Measurements from ENCODE around the gene ERN2. TPM values are rescaled to one million over a fixed set of nuclear protein-coding genes. Genes with fewer than 3 reads are reported as not detected.
A peak's percentile ranks its signal among the peaks of the same experiment; 100 is the strongest.

The ERN2 gene
- total and polyA plus RNA-seq, 12 donors, result 0.20 to 2.7 (median 1.3) TPM; not detected in 1

GRCh38 chr16:23650674-23651416 lies 62.2 kb downstream of the ERN2 start:
- Histone ChIP-seq H3K4me3 (no peak overlapping the region), H3K27ac (no peak overlapping the region), H3K9me3 (replicated peaks in 1 of 3) (no peaks in the 10 kb centered on the region), H3K36me3 (replicated peaks in 1 of 2) (peaks cover 0 to 13% of the 10 kb centered on the region in 2 donors), H3K27me3 (no peaks in the 10 kb centered on the region), H3K4me1 (replicated peaks in 1 of 2) (peaks cover 0 to 10% of the 10 kb centered on the region in 2 donors)
- intact Hi-C loops (cut with DNase I), result no loop called here
- WGBS, 4 donors, result 63 to 68% (median 67%) methylated on average over 4 of the region's 4 CpGs
- TF ChIP-seq POLR2A (IDR thresholded peaks at IDR 0.05) (no peak), CTCF (IDR thresholded peaks at IDR 0.05) (no peak)
- DNase-seq, result no peak

DNA sequence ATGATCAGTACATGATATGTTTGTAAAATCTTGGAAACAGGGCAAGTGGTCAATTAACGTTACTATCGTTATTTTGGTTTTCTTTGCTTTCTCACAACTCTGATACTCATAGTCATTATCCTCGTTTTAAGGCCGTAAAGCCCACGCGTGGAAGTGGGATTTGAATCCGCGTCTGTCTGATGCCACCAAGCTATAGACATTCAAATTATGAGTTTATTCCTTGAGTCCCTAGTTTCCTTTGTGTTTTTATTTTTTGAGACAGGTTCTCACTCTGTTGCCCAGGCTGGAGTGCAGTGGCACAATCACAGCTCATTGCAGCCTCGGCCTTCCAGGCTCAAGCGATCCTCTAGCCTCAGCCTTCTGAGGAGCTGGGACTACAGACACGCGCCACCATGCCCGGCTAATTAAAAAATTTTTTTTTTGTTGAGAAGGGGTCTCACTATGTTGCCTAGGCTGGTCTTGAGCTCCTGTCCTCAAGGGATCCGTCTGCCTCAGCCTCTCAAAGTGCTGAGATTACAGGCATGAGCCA lies 70.7 kb downstream of the ERN2 start:
- Histone ChIP-seq H3K27me3 (no peaks in the 10 kb centered on the region), H3K4me3 (peak overlapping the region in 3 of 4 donors; percentile 96 to 100 (median 100)), H3K27ac (peak overlapping the region in 1 of 5 donors; percentile 82), H3K4me1 (replicated peaks in 1 of 2) (peaks cover 15 to 21% of the 10 kb centered on the region in 2 donors), H3K36me3 (replicated peaks in 1 of 2) (peaks cover 0 to 39% of the 10 kb centered on the region in 2 donors), H3K9me3 (replicated peaks in 1 of 3) (no peaks in the 10 kb centered on the region)
- TF ChIP-seq POLR2A (IDR thresholded peaks at IDR 0.05) (no peak), CTCF (IDR thresholded peaks at IDR 0.05) (no peak)
- no peak for DNase-seq
- WGBS, 4 donors, result 70 to 73% (median 72%) methylated on average over 14 of the region's 14 CpGs
- intact Hi-C loops (cut with DNase I), result no loop called here

DNA sequence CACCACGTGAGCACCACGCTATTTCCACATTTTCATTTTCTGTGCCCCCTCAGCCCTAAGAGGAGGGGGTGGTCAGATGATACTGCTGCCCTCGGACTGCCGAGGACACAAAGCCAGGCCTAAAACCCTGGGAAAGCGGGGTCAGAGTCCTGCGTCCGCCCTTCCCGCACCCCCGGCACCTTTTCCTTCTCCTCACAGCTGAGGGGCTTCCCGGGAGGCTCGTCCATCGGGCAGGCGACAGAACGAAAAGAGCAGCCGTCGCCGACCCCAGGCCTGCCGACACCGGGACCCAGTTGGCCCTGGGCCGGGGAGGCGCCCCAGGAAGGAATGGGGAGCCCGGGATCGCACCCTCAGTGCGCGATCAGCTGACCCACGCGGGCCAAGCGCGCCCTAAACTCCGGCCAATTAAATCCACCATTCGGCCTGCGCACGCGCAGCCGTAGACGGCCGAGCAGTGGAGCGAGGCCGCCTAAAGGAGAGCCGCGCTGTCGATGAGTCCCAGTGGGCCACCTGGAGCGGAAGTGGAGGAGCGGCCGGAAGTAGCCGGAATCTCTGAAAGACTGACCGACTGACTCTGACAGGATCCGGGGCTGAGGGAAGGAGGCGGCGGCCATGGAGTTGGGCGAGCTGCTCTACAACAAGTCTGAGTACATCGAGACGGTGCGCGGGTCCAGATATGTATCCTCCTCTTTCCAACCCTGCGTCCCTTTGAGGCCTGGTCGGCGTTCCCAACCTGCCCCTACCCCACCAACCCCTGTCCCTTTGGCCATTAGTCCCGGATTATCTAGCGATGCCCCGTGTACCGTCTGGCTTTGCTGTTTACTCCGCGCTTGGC lies 71.9 kb downstream of the ERN2 start, which contains the start of the genes DCTN5 and PALB2:
DCTN5 (plus strand) TSS at position 536 of the 835 bp plus-strand sequence; CDS start at position 613, 77 bp downstream.
PALB2 (minus strand) TSS at position 380 of the 835 bp plus-strand sequence; CDS start at position 227, 153 bp downstream.
- Histone ChIP-seq H3K36me3 (replicated peaks in 1 of 2) (peaks cover 0 to 48% of the 10 kb centered on the region in 2 donors), H3K27me3 (no peaks in the 10 kb centered on the region), H3K4me1 (replicated peaks in 1 of 2) (peaks cover 15 to 21% of the 10 kb centered on the region in 2 donors), H3K9me3 (replicated peaks in 1 of 3) (no peaks in the 10 kb centered on the region), H3K27ac (peak within 1 kb of the TSS in 4 of 5 donors; percentile 75 to 94 (median 81)), H3K4me3 (peak within 1 kb of the TSS; percentile 86 to 100 (median 98))
- peak in 1 of 2 donors; percentile 52 for TF ChIP-seq POLR2A (IDR thresholded peaks at IDR 0.05)
- TF ChIP-seq CTCF (IDR thresholded peaks at IDR 0.05), result no peak
- intact Hi-C loops (cut with DNase I), result no loop called here
- DNase-seq, result peak; percentile 90 to 97 (median 95)
- 0 to 1% (median 0%) methylated on average over 26 to 64 of the region's 64 CpGs for whole genome bisulfite sequencing, 4 donors

GRCh38 chr16:23640615-23640930 lies 72.4 kb downstream of the ERN2 start:
- intact Hi-C loops (cut with DNase I), result no loop called here
- 0 to 5% (median 2%) methylated on average over 8 of the region's 8 CpGs for WGBS, 4 donors
- DNase-seq, result no peak
- Histone ChIP-seq H3K4me3 (peak overlapping the region; percentile 69 to 100 (median 98)), H3K36me3 (replicated peaks in 1 of 2) (peaks cover 0 to 48% of the 10 kb centered on the region in 2 donors), H3K4me1 (replicated peaks in 1 of 2) (peaks cover 15 to 21% of the 10 kb centered on the region in 2 donors), H3K9me3 (replicated peaks in 1 of 3) (no peaks in the 10 kb centered on the region), H3K27me3 (no peaks in the 10 kb centered on the region), H3K27ac (peak overlapping the region in 3 of 5 donors; percentile 75 to 94 (median 80))
- TF ChIP-seq POLR2A (IDR thresholded peaks at IDR 0.05) (no peak), CTCF (IDR thresholded peaks at IDR 0.05) (no peak)

Data from adrenal gland (tissue), 12 donors.